IgD-negative memory B cell (primary cell): ENCODE measurements around the gene NRROS. TPM values are rescaled to one million over a fixed set of nuclear protein-coding genes. Genes with fewer than 3 reads are reported as not detected.
"Not testable (repeated sequence)": the region's sequence is repeated elsewhere in the genome, so short reads cannot be mapped to it uniquely, and the experiment has no call there.

Experiments
- H3K27ac Mint-ChIP-seq, 3 donors: one replicate each; pipeline ENCODE4 v1.8.0; 2020 to 2022; ENCODE audit warnings: mild to moderate bottlenecking in 3 of 3, mixed read lengths in 3 of 3, moderate library complexity in 1 of 3
- H3K27me3 Mint-ChIP-seq: one replicate; pipeline ENCODE4 v1.8.0; 2021; ENCODE audit warnings: mixed read lengths
- H3K36me3 Mint-ChIP-seq: one replicate; pipeline ENCODE4 v1.8.0; 2020; ENCODE audit warnings: mild to moderate bottlenecking, mixed read lengths
- H3K4me1 Mint-ChIP-seq, 3 donors: one replicate each; pipeline ENCODE4 v1.8.0; 2020 to 2022; ENCODE audit warnings: mixed read lengths in 3 of 3, mild to moderate bottlenecking in 1 of 3
- H3K4me3 Mint-ChIP-seq, 4 donors: one replicate each; pipeline ENCODE4 v1.8.0; 2020 to 2022; ENCODE audit warnings: mild to moderate bottlenecking in 4 of 4, mixed read lengths in 4 of 4, moderate library complexity in 3 of 4
- H3K9me3 Mint-ChIP-seq, 3 donors: one replicate each; pipeline ENCODE4 v1.8.0; 2020 to 2021; ENCODE audit warnings: mixed read lengths in 3 of 3, mild to moderate bottlenecking in 1 of 3
- polyA plus RNA-seq: library from polyadenylated mRNA; unstranded; fragments of 300-500 nt; fragmentation: Illumina TruSeq; gene quantifications from one replicate; pipeline ENCODE4 v1.2.3, GENCODE V29; 2021

NRROS gene
- polyA plus RNA-seq, 1 donor from 2014 or later, result 18.9 TPM

GRCh38 chr3:196617256-196617655, 22.2 kb upstream of the NRROS start:
- Mint-ChIP-seq H3K9me3 (no peaks in the 10 kb centered on the region), H3K4me1 (peaks cover 3 to 14% (median 7%) of the 10 kb centered on the region in 3 donors), H3K27me3 (no peaks in the 10 kb centered on the region), H3K36me3 (no peaks in the 10 kb centered on the region), H3K27ac (no peak overlapping the region), H3K4me3 (no peak overlapping the region)

- H3K27ac Mint-ChIP-seq, result no peak overlapping the region
Measured at GRCh38 chr3:196619223-196619622, 20.3 kb upstream of the NRROS start.

GRCh38 chr3:196619627-196620026, 19.9 kb upstream of the NRROS start:
- H3K4me1 Mint-ChIP-seq, result peaks cover 10 to 19% (median 12%) of the 10 kb centered on the region in 3 donors
- not testable (repeated sequence) for H3K4me3 Mint-ChIP-seq, H3K9me3 Mint-ChIP-seq, H3K27ac Mint-ChIP-seq, H3K36me3 Mint-ChIP-seq, H3K27me3 Mint-ChIP-seq

More at GRCh38 chr3:196619223-196619622, 20.3 kb upstream of the NRROS start:
- Mint-ChIP-seq H3K27me3 (peaks cover under 1% of the 10 kb centered on the region), H3K9me3 (no peaks in the 10 kb centered on the region), H3K4me3 (no peak overlapping the region), H3K36me3 (no peaks in the 10 kb centered on the region), H3K4me1 (peaks cover 6 to 15% (median 8%) of the 10 kb centered on the region in 3 donors)

GRCh38 chr3:196620161-196620604, 19.3 kb upstream of the NRROS start:
- Mint-ChIP-seq H3K4me3 (no peak overlapping the region), H3K4me1 (peaks cover 12 to 20% (median 13%) of the 10 kb centered on the region in 3 donors), H3K27ac (peak overlapping the region in 1 of 3 donors; percentile 22), H3K9me3 (no peaks in the 10 kb centered on the region), H3K27me3 (peaks cover 4% of the 10 kb centered on the region), H3K36me3 (peaks cover 2% of the 10 kb centered on the region)

GRCh38 chr3:196620684-196621083, 18.8 kb upstream of the NRROS start:
- Mint-ChIP-seq H3K27me3 (peaks cover 4% of the 10 kb centered on the region), H3K27ac (peak overlapping the region in 1 of 3 donors; percentile 22), H3K9me3 (no peaks in the 10 kb centered on the region), H3K36me3 (peaks cover 5% of the 10 kb centered on the region), H3K4me3 (no peak overlapping the region), H3K4me1 (peaks cover 13 to 22% (median 14%) of the 10 kb centered on the region in 3 donors)

- Mint-ChIP-seq H3K27ac (peak overlapping the region in 1 of 3 donors; percentile 69), H3K4me1 (peaks cover 13 to 20% (median 14%) of the 10 kb centered on the region in 3 donors), H3K9me3 (no peaks in the 10 kb centered on the region), H3K4me3 (no peak overlapping the region), H3K36me3 (peaks cover 5% of the 10 kb centered on the region), H3K27me3 (peaks cover 4% of the 10 kb centered on the region)
Measured at GRCh38 chr3:196621611-196622010, 17.9 kb upstream of the NRROS start.

GRCh38 chr3:196624067-196624790, 15.3 kb upstream of the NRROS start:
- peak overlapping the region; percentile 36 to 92 (median 78) for H3K4me3 Mint-ChIP-seq
- peaks cover 4% of the 10 kb centered on the region for H3K27me3 Mint-ChIP-seq
- H3K36me3 Mint-ChIP-seq, result peaks cover 5% of the 10 kb centered on the region
- peak overlapping the region; percentile 43 to 87 (median 48) for H3K27ac Mint-ChIP-seq
- no peaks in the 10 kb centered on the region for H3K9me3 Mint-ChIP-seq
- H3K4me1 Mint-ChIP-seq, result peaks cover 13 to 16% (median 14%) of the 10 kb centered on the region in 3 donors

- no peaks in the 10 kb centered on the region for H3K9me3 Mint-ChIP-seq
- H3K4me3 Mint-ChIP-seq, result peak overlapping the region in 2 of 4 donors; percentile 36 to 85
- H3K27me3 Mint-ChIP-seq, result peaks cover 4% of the 10 kb centered on the region
- H3K36me3 Mint-ChIP-seq, result peaks cover 7% of the 10 kb centered on the region
- H3K27ac Mint-ChIP-seq, result peak overlapping the region; percentile 43 to 87 (median 48)
- peaks cover 16 to 20% (median 18%) of the 10 kb centered on the region in 3 donors for H3K4me1 Mint-ChIP-seq
Measured at GRCh38 chr3:196624907-196625306, 14.6 kb upstream of the NRROS start.

- peaks cover 16 to 21% (median 17%) of the 10 kb centered on the region in 3 donors for H3K4me1 Mint-ChIP-seq
- H3K27me3 Mint-ChIP-seq, result peaks cover 4% of the 10 kb centered on the region
- no peak overlapping the region for H3K27ac Mint-ChIP-seq
- H3K36me3 Mint-ChIP-seq, result peaks cover 8% of the 10 kb centered on the region
- peak overlapping the region in 1 of 4 donors; percentile 33 for H3K4me3 Mint-ChIP-seq
- no peaks in the 10 kb centered on the region for H3K9me3 Mint-ChIP-seq
Measured at GRCh38 chr3:196625331-196625730, 14.2 kb upstream of the NRROS start.

- peaks cover 4% of the 10 kb centered on the region for H3K27me3 Mint-ChIP-seq
- peaks cover 8% of the 10 kb centered on the region for H3K36me3 Mint-ChIP-seq
- H3K4me3 Mint-ChIP-seq, result no peak overlapping the region
- H3K27ac Mint-ChIP-seq, result peak overlapping the region in 1 of 3 donors; percentile 27
- peaks cover 27 to 30% (median 29%) of the 10 kb centered on the region in 3 donors for H3K4me1 Mint-ChIP-seq
- no peaks in the 10 kb centered on the region for H3K9me3 Mint-ChIP-seq
Measured at GRCh38 chr3:196627918-196628231, 11.6 kb upstream of the NRROS start.

- H3K36me3 Mint-ChIP-seq, result peaks cover 8% of the 10 kb centered on the region
- H3K9me3 Mint-ChIP-seq, result no peaks in the 10 kb centered on the region
- H3K4me3 Mint-ChIP-seq, result peak overlapping the region in 3 of 4 donors; percentile 58 to 87 (median 60)
- peak overlapping the region in 1 of 3 donors; percentile 16 for H3K27ac Mint-ChIP-seq
- H3K4me1 Mint-ChIP-seq, result peaks cover 35 to 42% (median 37%) of the 10 kb centered on the region in 3 donors
- H3K27me3 Mint-ChIP-seq, result peaks cover 3% of the 10 kb centered on the region
Measured at GRCh38 chr3:196629228-196629627, 10.3 kb upstream of the NRROS start.

- peak overlapping the region; percentile 96 to 98 (median 97) for H3K27ac Mint-ChIP-seq
Measured at GRCh38 chr3:196631682-196632045, 7.8 kb upstream of the NRROS start.

GRCh38 chr3:196632046-196632751, 7.3 kb upstream of the NRROS start:
- Mint-ChIP-seq H3K4me1 (peaks cover 33 to 38% (median 38%) of the 10 kb centered on the region in 3 donors), H3K27ac (peak overlapping the region; percentile 96 to 98 (median 97)), H3K4me3 (peak overlapping the region; percentile 92 to 98 (median 94)), H3K36me3 (peaks cover 3% of the 10 kb centered on the region), H3K27me3 (no peaks in the 10 kb centered on the region), H3K9me3 (no peaks in the 10 kb centered on the region)

More at GRCh38 chr3:196631682-196632045, 7.8 kb upstream of the NRROS start:
- H3K36me3 Mint-ChIP-seq, result peaks cover 3% of the 10 kb centered on the region
- peak overlapping the region; percentile 92 to 98 (median 94) for H3K4me3 Mint-ChIP-seq
- H3K4me1 Mint-ChIP-seq, result peaks cover 33 to 38% (median 37%) of the 10 kb centered on the region in 3 donors
- no peaks in the 10 kb centered on the region for H3K9me3 Mint-ChIP-seq
- no peaks in the 10 kb centered on the region for H3K27me3 Mint-ChIP-seq

GRCh38 chr3:196633555-196634151, 5.8 kb upstream of the NRROS start:
- no peaks in the 10 kb centered on the region for H3K27me3 Mint-ChIP-seq
- H3K36me3 Mint-ChIP-seq, result peaks cover 3% of the 10 kb centered on the region
- peak overlapping the region; percentile 96 to 98 (median 97) for H3K27ac Mint-ChIP-seq
- no peaks in the 10 kb centered on the region for H3K9me3 Mint-ChIP-seq
- peak overlapping the region; percentile 92 to 98 (median 94) for H3K4me3 Mint-ChIP-seq
- peaks cover 43 to 48% (median 45%) of the 10 kb centered on the region in 3 donors for H3K4me1 Mint-ChIP-seq

GRCh38 chr3:196634224-196634623, 5.3 kb upstream of the NRROS start:
- Mint-ChIP-seq H3K36me3 (peaks cover 3% of the 10 kb centered on the region), H3K27ac (peak overlapping the region in 2 of 3 donors; percentile 96 to 98)

More at GRCh38 chr3:196634224-196634623, 5.3 kb upstream of the NRROS start:
- Mint-ChIP-seq H3K4me1 (peaks cover 43 to 53% (median 51%) of the 10 kb centered on the region in 3 donors), H3K9me3 (no peaks in the 10 kb centered on the region), H3K27me3 (no peaks in the 10 kb centered on the region), H3K4me3 (peak overlapping the region; percentile 92 to 98 (median 94))
